K562 (cell line): ENCODE measurements around the gene UBE2L6. TPM values are rescaled to one million over a fixed set of nuclear protein-coding genes. Genes with fewer than 3 reads are reported as not detected.

Source experiments
- CUX1 ChIP-seq: fragments of 200-800 bp; sonication (Bioruptor generic); IDR thresholded peaks from 2 replicates; pipeline ENCODE4 v1.6.1; 2016; ENCODE audit warnings: missing genetic modification characterization, missing compliant biosample characterization
- E2F3 ChIP-seq: fragments of 250-450 bp; sonication (Bioruptor Pico); IDR thresholded peaks from 2 replicates; pipeline ENCODE4 v1.4.0; 2020; ENCODE audit warnings: mild to moderate bottlenecking
- GTF2E2 ChIP-seq: fragments of 200-800 bp; sonication (Bioruptor generic); IDR thresholded peaks from 2 replicates; pipeline ENCODE4 v1.6.1; 2016; ENCODE audit warnings: missing genetic modification characterization, missing compliant biosample characterization
- HDAC8 ChIP-seq: fragments of 450-650 bp; IDR thresholded peaks from 2 replicates; pipeline ENCODE4 v1.6.1; 2016; ENCODE audit warnings: mild to moderate bottlenecking, missing genetic modification characterization, moderate library complexity, missing compliant biosample characterization
- JUNB ChIP-seq: fragments of 450-650 bp; formaldehyde crosslinking; conservative IDR thresholded peaks from 2 replicates; pipeline ENCODE4 v1.4.0; 2020; ENCODE audit warnings: mild to moderate bottlenecking
- KLF10 ChIP-seq: fragments of 250-450 bp; sonication (Bioruptor Pico); IDR thresholded peaks from 2 replicates; pipeline ENCODE4 v1.6.1; 2021; ENCODE audit warnings: matching md5 sums
- MBD2 ChIP-seq: sonication (generic); IDR thresholded peaks from 2 replicates; pipeline ENCODE4 v1.6.1; 2016; ENCODE audit warnings: low read depth, borderline replicate concordance
- MEF2A ChIP-seq: IDR thresholded peaks from 2 replicates; pipeline ENCODE4 v1.6.1; 2011; ENCODE audit warnings: low read depth, mild to moderate bottlenecking, low read length, moderate library complexity; ENCODE audit not compliant: control insufficient read depth
- PHF20 ChIP-seq: fragments of 450-650 bp; IDR thresholded peaks from 2 replicates; pipeline ENCODE4 v1.6.1; 2018; ENCODE audit not compliant: partially characterized antibody
- TCF3 ChIP-seq: sonication (generic); formaldehyde crosslinking; IDR thresholded peaks from 2 replicates; pipeline ENCODE4 v1.4.0; 2020; ENCODE audit warnings: mild to moderate bottlenecking, missing genetic modification reagents
- ZFP36 ChIP-seq: fragments of 150-350 bp; IDR thresholded peaks from 2 replicates; pipeline ENCODE4 v1.6.1; 2018; ENCODE audit warnings: low read length, low read depth; ENCODE audit not compliant: partially characterized antibody
- ZNF133 ChIP-seq: fragments of 250-450 bp; sonication (Bioruptor Pico); IDR thresholded peaks from 2 replicates; pipeline ENCODE4 v1.4.0; 2020; ENCODE audit warnings: mild to moderate bottlenecking
- ZNF41 ChIP-seq: fragments of 250-450 bp; sonication (Bioruptor Pico); conservative IDR thresholded peaks from 2 replicates; pipeline ENCODE4 v1.4.0; 2020; ENCODE audit warnings: mild to moderate bottlenecking
- ZNF655 ChIP-seq: fragments of 250-450 bp; sonication (Bioruptor Pico); IDR thresholded peaks from 2 replicates; pipeline ENCODE4 v1.5.0; 2021
- ZNF76 ChIP-seq: fragments of 250-450 bp; sonication (Bioruptor Pico); IDR thresholded peaks from 2 replicates; pipeline ENCODE4 v1.4.0; 2020; ENCODE audit warnings: mild to moderate bottlenecking, moderate library complexity, borderline replicate concordance
- polyA plus RNA-seq, 8 experiments: library from polyadenylated mRNA; depleted of rRNA in 4 of 8; stranded (reverse) in 5 of 8; unstranded in 3 of 8; fragments of >200 nt; fragmentation: Nextera tagmentation in 2 of 8; fragmentation: Illumina TruSeq in 1 of 8; extraction: Ambion mirVana in 2 of 8; extraction: Trizol in 1 of 8; gene quantifications; 2 replicates each; pipeline versions ENCODE4 v1.2.1 to v1.2.3, GENCODE V29; 2011 to 2014; ENCODE audit warnings: inconsistent platforms in 1 of 8, missing spikeins in 1 of 8
- total RNA-seq, 7 experiments: library from RNA; depleted of rRNA in 6 of 7; stranded (reverse); fragments of >200 nt in 6 of 7; fragmentation: Illumina TruSeq in 2 of 7; extraction: Trizol in 2 of 7; gene quantifications; 2 replicates each; pipeline versions ENCODE4 v1.2.1 to v1.2.3, GENCODE V29; 2011 to 2021; ENCODE audit warnings: low replicate concordance in 1 of 7
- TF ChIP-seq, protein P1 (sequence below): fragments of 250-450 bp; sonication (Bioruptor Pico); IDR thresholded peaks from 2 replicates; pipeline ENCODE4 v1.5.0; 2021; ENCODE audit warnings: mild to moderate bottlenecking, borderline replicate concordance
- TF ChIP-seq, protein P2 (sequence below): fragments of 250-450 bp; sonication (Bioruptor Pico); IDR thresholded peaks from 2 replicates; pipeline ENCODE4 v1.4.0; 2020; ENCODE audit warnings: mild to moderate bottlenecking, moderate library complexity, borderline replicate concordance

Gene UBE2L6
- total and polyA plus RNA-seq, 9 of the 15 experiments (the other 6 are each of a cell fraction or from before 2014, with no cell fraction given) = 5.9 to 24.9 (median 9.7) TPM

DNA sequence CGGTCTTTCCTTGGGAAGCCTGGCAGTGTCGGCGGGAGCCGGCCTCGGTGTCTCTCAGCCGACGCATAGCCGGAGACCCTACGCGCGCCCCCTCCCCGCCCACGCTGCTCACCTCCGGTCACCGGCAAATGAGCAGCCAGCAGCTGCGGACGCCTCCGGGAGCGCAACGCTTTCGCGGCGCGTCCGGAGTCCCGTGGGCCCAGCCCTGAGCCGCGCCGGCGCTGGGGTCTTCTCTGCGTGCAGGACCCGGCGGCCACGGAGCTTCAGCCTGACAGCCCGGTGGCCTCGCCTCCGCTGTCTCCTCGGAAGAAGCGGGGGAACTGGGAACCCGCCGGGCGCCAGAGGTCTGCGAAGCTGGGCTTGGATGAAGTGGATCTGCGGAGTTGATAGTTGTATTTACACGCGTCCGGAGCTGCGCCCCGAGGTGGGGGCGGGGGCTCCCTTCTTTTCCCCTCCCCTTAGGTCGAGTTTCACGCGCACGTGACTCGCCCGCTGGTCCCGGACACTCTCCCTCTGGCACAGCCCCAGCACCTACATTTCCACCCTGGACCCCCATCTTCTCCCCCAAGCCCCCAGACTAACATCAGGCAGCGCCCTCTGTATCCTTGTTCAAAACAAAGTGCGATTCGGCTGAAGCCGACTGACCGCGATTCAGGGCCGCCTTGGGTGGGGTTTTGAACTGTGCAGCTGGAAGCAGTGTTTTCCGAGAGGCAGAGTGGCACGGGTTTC, 52.0 kb downstream of the UBE2L6 start, which contains the start of gene SLC43A1 (continued):
- TF ChIP-seq, protein P1, sequence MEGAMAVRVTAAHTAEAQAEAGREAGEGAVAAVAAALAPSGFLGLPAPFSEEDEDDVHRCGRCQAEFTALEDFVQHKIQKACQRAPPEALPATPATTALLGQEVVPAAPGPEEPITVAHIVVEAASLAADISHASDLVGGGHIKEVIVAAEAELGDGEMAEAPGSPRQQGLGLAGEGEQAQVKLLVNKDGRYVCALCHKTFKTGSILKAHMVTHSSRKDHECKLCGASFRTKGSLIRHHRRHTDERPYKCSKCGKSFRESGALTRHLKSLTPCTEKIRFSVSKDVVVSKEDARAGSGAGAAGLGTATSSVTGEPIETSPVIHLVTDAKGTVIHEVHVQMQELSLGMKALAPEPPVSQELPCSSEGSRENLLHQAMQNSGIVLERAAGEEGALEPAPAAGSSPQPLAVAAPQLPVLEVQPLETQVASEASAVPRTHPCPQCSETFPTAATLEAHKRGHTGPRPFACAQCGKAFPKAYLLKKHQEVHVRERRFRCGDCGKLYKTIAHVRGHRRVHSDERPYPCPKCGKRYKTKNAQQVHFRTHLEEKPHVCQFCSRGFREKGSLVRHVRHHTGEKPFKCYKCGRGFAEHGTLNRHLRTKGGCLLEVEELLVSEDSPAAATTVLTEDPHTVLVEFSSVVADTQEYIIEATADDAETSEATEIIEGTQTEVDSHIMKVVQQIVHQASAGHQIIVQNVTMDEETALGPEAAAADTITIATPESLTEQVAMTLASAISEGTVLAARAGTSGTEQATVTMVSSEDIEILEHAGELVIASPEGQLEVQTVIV (CRISPR knock-in tag) = no peak
- TF ChIP-seq CUX1 (CRISPR knock-in tag) (no peak), PHF20 (no peak), KLF10 (CRISPR knock-in tag) (no peak), E2F3 (CRISPR knock-in tag) (no peak), MBD2 (no peak), GTF2E2 (tag) (no peak), MEF2A (no peak), ZNF41 (CRISPR knock-in tag) (no peak), ZNF133 (CRISPR knock-in tag) (no peak), HDAC8 (tag) (no peak), ZNF76 (CRISPR knock-in tag) (no peak), TCF3 (CRISPR knock-in tag) (no peak), JUNB (no peak), ZFP36 (no peak), ZNF655 (CRISPR knock-in tag) (no peak)
- TF ChIP-seq, protein P2, sequence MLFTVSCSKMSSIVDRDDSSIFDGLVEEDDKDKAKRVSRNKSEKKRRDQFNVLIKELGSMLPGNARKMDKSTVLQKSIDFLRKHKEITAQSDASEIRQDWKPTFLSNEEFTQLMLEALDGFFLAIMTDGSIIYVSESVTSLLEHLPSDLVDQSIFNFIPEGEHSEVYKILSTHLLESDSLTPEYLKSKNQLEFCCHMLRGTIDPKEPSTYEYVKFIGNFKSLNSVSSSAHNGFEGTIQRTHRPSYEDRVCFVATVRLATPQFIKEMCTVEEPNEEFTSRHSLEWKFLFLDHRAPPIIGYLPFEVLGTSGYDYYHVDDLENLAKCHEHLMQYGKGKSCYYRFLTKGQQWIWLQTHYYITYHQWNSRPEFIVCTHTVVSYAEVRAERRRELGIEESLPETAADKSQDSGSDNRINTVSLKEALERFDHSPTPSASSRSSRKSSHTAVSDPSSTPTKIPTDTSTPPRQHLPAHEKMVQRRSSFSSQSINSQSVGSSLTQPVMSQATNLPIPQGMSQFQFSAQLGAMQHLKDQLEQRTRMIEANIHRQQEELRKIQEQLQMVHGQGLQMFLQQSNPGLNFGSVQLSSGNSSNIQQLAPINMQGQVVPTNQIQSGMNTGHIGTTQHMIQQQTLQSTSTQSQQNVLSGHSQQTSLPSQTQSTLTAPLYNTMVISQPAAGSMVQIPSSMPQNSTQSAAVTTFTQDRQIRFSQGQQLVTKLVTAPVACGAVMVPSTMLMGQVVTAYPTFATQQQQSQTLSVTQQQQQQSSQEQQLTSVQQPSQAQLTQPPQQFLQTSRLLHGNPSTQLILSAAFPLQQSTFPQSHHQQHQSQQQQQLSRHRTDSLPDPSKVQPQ (CRISPR knock-in tag) = no peak
